Immature natural killer cell (primary cell): Measurements from ENCODE around the gene CYREN. TPM values are rescaled to one million over a fixed set of nuclear protein-coding genes. Genes with fewer than 3 reads are reported as not detected.
A peak's percentile ranks its signal among the peaks of the same experiment; 100 is the strongest.

Experiments
- DNase-seq, 3 donors: peaks; one replicate each; pipeline ENCODE4 v3.0.0; 2022; ENCODE audit warnings: mixed read lengths in 1 of 3
- H3K27ac Mint-ChIP-seq, 6 donors: one replicate each; pipeline ENCODE4 v1.8.0; 2020; ENCODE audit warnings: mixed read lengths in 6 of 6, mild to moderate bottlenecking in 5 of 6, inconsistent platforms in 4 of 6, moderate library complexity in 3 of 6
- H3K27me3 Mint-ChIP-seq, 3 donors: one replicate each; pipeline ENCODE4 v1.8.0; 2020 to 2021; ENCODE audit warnings: low read depth in 3 of 3, mild to moderate bottlenecking in 3 of 3, mixed read lengths in 3 of 3, moderate library complexity in 3 of 3, inconsistent platforms in 1 of 3
- H3K36me3 Mint-ChIP-seq, 3 donors: one replicate each; pipeline ENCODE4 v1.8.0; 2020; ENCODE audit warnings: mixed read lengths in 3 of 3, inconsistent platforms in 2 of 3, mild to moderate bottlenecking in 2 of 3
- H3K4me1 Mint-ChIP-seq, 2 donors: one replicate each; pipeline ENCODE4 v1.8.0; 2020; ENCODE audit warnings: inconsistent platforms in 2 of 2, mild to moderate bottlenecking in 2 of 2, mixed read lengths in 2 of 2, moderate library complexity in 1 of 2
- H3K4me3 Mint-ChIP-seq, 5 donors: one replicate each; pipeline ENCODE4 v1.8.0; 2020; ENCODE audit warnings: mild to moderate bottlenecking in 5 of 5, mixed read lengths in 5 of 5, inconsistent platforms in 3 of 5, moderate library complexity in 3 of 5
- H3K9me3 Mint-ChIP-seq, 6 donors: one replicate each; pipeline ENCODE4 v1.8.0; 2020; ENCODE audit warnings: mild to moderate bottlenecking in 6 of 6, mixed read lengths in 6 of 6, inconsistent platforms in 4 of 6, moderate library complexity in 3 of 6
- polyA plus RNA-seq, 3 donors: library from polyadenylated mRNA; unstranded; fragments of 300-500 nt; fragmentation: Illumina TruSeq; gene quantifications; one replicate each; pipeline ENCODE4 v1.2.3, GENCODE V29; 2021

Gene CYREN
- polyA plus RNA-seq, 3 donors from 2014 or later = 34.8 to 54.7 (median 53.1) TPM

DNA sequence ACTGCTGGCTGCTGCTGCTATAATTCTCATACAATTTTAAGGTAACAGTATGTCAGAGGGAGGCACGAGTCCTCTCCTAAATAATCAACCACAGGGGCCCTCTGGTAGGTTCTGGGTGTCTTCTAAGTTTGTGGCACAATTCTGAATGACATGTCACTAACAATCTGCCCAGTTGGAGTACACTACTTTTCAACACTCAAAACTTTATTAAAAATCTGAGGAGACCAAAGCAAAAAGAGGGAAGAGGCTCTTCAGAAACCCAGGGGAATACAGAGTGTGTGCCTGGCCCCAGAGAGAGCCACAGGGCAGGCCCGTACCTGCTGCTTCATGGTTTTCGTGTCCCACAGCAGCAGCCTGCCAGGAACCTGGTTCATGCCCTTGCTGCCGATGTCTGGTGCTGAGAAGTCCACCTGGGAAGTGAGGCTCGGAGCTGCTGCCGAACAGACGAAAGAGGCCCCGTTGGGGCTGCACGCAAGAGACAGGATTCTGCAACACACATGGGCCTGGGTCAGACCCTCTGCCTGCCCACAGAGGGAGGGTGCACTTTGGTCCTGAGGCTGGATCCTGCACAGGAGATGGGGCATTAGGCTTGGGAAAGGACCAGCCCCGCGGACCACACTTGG lies 22.5 kb upstream of the CYREN start:
- H3K27ac Mint-ChIP-seq = no peak overlapping the region
- H3K4me1 Mint-ChIP-seq = no peaks in the 10 kb centered on the region
- H3K9me3 Mint-ChIP-seq = no peaks in the 10 kb centered on the region
- H3K4me3 Mint-ChIP-seq = no peak overlapping the region
- DNase-seq = no peak
- no peaks in the 10 kb centered on the region for H3K27me3 Mint-ChIP-seq
- H3K36me3 Mint-ChIP-seq = peaks cover 41 to 68% (median 56%) of the 10 kb centered on the region in 3 donors

DNA sequence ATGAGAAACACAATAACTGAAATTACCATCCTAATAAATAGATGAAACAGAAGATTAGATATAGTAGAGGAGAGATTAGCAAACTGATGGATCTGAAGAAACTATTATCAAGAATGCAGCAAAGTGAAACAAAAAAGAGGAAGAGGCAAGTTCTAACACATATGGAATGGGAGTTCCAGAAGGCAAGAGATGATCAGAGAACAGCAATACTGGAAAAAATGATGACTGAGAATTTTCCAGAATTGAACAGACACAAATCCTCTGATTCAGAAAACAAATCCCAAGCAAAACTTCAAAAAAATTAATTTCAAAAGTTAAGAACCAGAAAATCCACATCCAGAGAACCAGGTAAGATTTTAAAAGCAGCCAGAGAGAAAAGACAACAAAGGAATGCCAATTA lies 20.2 kb upstream of the CYREN start:
- no peaks in the 10 kb centered on the region for H3K27me3 Mint-ChIP-seq
- peaks cover 47 to 65% (median 63%) of the 10 kb centered on the region in 3 donors for H3K36me3 Mint-ChIP-seq
- H3K27ac Mint-ChIP-seq = peak overlapping the region in 1 of 6 donors; percentile 47
- no peak for DNase-seq
- H3K9me3 Mint-ChIP-seq = no peaks in the 10 kb centered on the region
- H3K4me3 Mint-ChIP-seq = no peak overlapping the region
- H3K4me1 Mint-ChIP-seq = peaks cover 0 to 1% of the 10 kb centered on the region in 2 donors

DNA sequence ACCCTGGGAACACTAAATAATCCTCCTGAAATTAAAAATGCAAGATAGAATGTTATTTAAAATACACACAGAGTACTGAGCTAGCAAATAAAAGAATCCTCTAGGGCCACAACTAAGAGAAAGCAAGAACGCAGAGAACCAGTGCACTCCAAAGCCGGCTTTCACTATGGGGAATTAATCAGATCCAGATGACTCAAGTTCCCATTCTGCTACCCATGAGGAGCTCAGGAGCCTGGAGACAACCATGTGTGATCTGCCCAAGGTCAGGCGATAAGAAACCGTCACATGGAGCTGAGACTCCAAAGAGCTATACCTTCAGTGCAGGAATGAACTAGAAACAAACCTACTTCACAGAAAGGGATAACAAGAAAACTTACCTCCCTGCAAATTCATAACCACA lies 19.5 kb upstream of the CYREN start:
- Mint-ChIP-seq H3K9me3 (no peaks in the 10 kb centered on the region), H3K27ac (no peak overlapping the region), H3K27me3 (no peaks in the 10 kb centered on the region), H3K36me3 (peaks cover 42 to 66% (median 66%) of the 10 kb centered on the region in 3 donors), H3K4me3 (no peak overlapping the region), H3K4me1 (peaks cover 0 to 1% of the 10 kb centered on the region in 2 donors)
- no peak for DNase-seq

DNA sequence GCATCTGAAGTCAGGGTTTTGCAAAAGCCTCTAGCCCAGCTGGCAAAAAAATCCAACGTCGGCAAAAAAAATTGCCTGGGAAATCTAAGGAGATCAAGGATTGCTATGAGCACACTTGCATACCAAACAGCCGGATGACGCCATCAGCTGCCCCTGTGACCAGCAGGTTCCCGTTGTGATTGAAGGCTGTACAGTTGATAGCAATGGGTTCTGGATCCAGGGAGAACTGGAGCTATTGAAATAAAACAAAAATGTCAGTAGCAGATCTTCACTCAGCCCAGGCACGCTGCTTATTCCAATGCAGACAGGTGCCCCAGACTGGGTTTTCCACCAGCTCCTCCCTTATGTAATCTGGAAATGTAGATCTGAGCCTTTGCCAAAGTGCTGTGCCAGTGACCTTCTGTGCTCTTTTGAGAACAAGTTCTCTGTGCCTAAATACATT lies 18.7 kb upstream of the CYREN start:
- Mint-ChIP-seq H3K4me3 (no peak overlapping the region), H3K36me3 (peaks cover 41 to 68% (median 63%) of the 10 kb centered on the region in 3 donors), H3K9me3 (no peaks in the 10 kb centered on the region), H3K27ac (no peak overlapping the region), H3K4me1 (peaks cover 0 to 1% of the 10 kb centered on the region in 2 donors), H3K27me3 (no peaks in the 10 kb centered on the region)
- DNase-seq = no peak

DNA sequence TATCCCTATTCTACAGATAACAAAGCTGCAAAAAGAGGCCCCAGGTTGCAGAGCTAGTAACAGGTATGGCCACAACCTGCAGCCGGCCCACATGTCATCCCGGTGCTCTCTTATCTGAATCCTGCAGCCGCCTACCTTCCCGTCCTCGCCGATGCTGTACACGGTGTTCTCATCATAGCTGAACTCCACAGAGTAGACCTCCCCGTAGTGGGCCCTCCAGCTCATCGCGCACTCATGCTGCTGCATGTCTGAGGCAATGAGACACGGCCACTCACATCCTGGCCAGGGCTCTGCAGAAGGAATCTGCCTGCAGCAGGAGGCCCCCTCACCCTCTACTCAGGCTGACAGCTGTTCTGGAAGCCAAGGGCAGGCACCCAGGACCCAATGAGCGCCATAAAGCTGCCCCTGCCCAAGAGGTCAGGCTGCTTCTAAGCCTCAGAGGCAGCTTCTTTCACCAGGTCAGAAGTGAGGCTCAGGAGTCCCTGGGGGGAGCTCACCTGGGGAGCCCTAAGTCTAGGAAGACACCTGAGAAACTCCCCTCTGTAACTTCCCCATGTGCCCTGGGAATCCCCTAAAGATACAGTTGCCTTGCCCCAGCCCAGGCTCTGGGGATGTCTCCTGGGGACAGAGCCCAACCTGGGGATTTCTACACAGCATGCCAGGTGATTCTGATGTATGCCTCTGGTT lies 17.9 kb upstream of the CYREN start:
- H3K27me3 Mint-ChIP-seq = peaks cover 0 to 3% (median 0%) of the 10 kb centered on the region in 3 donors
- peaks cover 0 to 2% (median 0%) of the 10 kb centered on the region in 6 donors for H3K9me3 Mint-ChIP-seq
- DNase-seq = no peak
- peaks cover 49 to 68% (median 63%) of the 10 kb centered on the region in 3 donors for H3K36me3 Mint-ChIP-seq
- peaks cover 0 to 1% of the 10 kb centered on the region in 2 donors for H3K4me1 Mint-ChIP-seq
- no peak overlapping the region for H3K27ac Mint-ChIP-seq
- H3K4me3 Mint-ChIP-seq = no peak overlapping the region

DNA sequence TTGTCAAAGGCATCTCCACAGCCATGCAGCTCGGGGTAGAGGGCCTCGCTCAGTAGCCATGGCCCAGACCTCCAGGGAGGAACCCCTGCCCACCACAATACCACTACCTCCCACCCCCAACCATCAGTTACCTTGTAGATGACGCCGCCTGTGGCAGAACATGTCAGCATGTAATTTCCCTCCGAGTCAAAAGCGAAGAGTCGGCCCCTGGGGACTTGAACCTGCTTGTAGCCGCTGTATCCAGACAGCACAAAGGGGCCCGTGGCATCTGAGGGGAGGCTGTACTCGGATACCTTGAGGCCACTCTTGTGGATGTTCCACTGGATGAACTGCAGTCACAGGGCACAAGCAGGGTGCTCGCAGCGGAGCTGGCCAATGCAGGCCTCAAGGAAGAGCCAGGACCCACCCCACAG lies 16.3 kb upstream of the CYREN start:
- H3K4me1 Mint-ChIP-seq = peaks cover 0 to 1% of the 10 kb centered on the region in 2 donors
- H3K27ac Mint-ChIP-seq = peak overlapping the region in 1 of 6 donors; percentile 58
- no peak overlapping the region for H3K4me3 Mint-ChIP-seq
- H3K9me3 Mint-ChIP-seq = peaks cover 0 to 17% (median 10%) of the 10 kb centered on the region in 6 donors
- DNase-seq = no peak
- H3K36me3 Mint-ChIP-seq = peaks cover 49 to 68% (median 60%) of the 10 kb centered on the region in 3 donors
- H3K27me3 Mint-ChIP-seq = peaks cover 0 to 5% (median 3%) of the 10 kb centered on the region in 3 donors

DNA sequence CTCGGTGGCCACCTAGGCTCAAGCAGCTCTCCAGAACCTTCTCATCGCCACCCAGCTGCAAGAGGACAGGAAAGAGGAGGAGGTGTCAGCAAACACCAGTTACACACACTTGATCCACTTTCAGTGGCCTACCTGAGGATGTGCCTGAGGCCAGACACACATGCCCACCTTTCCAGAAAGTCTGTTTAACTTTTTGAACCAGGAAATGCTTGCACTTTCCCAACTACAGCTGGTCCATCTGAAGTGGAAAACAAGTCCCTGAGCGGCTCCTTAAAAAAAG lies 15.7 kb upstream of the CYREN start:
- peaks cover 0 to 1% of the 10 kb centered on the region in 2 donors for H3K4me1 Mint-ChIP-seq
- H3K36me3 Mint-ChIP-seq = peaks cover 51 to 70% (median 62%) of the 10 kb centered on the region in 3 donors
- H3K9me3 Mint-ChIP-seq = peaks cover 5 to 24% (median 16%) of the 10 kb centered on the region in 6 donors
- no peak overlapping the region for H3K27ac Mint-ChIP-seq
- H3K4me3 Mint-ChIP-seq = no peak overlapping the region
- no peak for DNase-seq
- H3K27me3 Mint-ChIP-seq = peaks cover 0 to 5% (median 3%) of the 10 kb centered on the region in 3 donors

DNA sequence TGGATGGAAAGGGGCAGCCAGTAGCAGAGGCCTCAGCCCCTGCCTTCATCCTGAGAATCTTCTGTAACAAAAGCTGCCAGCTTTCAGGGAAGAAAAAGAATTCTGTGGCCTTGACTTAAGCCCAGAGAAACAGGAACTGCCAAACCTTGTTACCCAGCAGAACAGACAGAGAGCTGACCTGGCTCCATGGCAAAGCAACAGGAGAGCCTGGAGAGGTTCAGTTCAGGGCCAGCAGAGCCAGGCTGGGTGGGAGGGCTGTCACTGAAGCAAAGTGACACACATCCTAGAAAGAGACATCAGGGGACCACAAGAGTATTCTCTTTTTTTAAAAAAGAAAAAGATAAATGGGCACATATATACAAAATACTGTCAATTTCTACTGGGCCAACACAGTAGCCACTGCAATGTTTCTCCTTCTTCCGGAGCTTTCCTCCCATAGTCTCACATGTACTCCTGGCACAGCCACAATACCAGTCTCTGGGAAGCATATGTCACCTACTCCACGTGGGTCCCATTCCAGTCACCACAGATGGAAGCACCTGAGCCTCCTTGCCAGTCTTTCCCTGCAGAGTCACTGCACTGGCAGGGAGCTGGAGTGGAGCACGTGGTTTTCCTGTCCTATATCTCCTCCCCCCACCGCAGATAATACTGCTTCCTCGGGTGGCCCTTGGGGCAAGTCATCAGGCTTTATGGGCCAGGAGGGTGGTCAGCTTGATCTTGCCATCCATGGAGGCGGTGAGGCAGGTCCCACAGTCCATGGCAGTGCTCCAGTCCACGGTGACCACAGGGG lies 15.2 kb upstream of the CYREN start:
- no peak for DNase-seq
- H3K9me3 Mint-ChIP-seq = peaks cover 7 to 29% (median 21%) of the 10 kb centered on the region in 6 donors
- peaks cover 0 to 5% (median 3%) of the 10 kb centered on the region in 3 donors for H3K27me3 Mint-ChIP-seq
- no peak overlapping the region for H3K27ac Mint-ChIP-seq
- no peak overlapping the region for H3K4me3 Mint-ChIP-seq
- peaks cover 49 to 69% (median 59%) of the 10 kb centered on the region in 3 donors for H3K36me3 Mint-ChIP-seq
- H3K4me1 Mint-ChIP-seq = peaks cover 0 to 1% of the 10 kb centered on the region in 2 donors

DNA sequence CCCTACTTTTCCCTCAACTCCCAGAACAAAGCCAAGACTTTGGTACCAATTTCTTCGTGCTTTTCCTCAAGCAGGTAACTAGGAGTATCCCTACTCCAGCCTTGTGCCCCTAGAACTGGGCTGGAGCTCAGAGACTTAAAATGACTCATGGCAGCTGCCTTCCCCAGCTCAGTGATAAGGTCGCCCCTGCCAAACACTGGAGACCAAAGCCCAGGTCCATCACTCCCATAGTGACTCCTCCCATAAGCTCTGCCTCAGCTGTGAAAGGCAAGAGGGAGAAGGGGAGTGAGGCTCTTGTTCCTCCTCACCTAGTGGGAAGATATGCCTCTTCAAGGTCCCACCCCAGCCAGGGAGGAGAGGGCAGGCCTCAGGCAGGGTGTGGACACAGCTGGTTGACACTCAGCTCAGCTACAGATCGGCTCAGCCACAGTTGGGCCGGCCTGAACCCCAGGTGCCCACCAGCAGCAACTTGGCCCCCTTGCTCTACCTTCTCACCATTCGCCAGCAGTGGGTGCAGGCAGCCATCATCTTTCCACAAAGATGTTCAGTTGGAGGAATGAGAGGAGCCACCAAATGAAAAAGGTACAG lies 13.8 kb upstream of the CYREN start:
- H3K36me3 Mint-ChIP-seq = peaks cover 47 to 62% (median 58%) of the 10 kb centered on the region in 3 donors
- peaks cover 0 to 7% (median 3%) of the 10 kb centered on the region in 3 donors for H3K27me3 Mint-ChIP-seq
- peaks cover 0 to 1% of the 10 kb centered on the region in 2 donors for H3K4me1 Mint-ChIP-seq
- H3K9me3 Mint-ChIP-seq = peaks cover 10 to 40% (median 30%) of the 10 kb centered on the region in 6 donors
- no peak overlapping the region for H3K27ac Mint-ChIP-seq
- DNase-seq = no peak
- no peak overlapping the region for H3K4me3 Mint-ChIP-seq

DNA sequence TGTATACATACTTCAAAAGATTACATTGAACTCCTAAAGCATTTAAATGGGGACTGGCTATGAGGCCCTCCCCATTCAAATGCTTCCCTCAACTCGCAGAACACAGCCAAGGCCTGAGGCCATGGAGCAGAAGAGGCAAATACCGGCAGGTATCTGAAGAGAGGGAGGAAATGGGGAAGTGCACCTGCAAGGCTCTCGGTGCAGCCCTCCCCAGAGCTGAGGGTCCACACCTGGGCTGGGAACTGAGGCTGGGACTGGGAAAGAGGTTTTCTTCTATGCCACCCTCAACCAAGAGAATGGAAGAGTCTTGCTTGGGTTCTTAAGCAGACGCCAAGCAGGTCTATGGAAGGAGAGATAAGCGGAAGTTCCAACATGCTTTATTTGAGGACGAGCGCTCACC lies 13.0 kb upstream of the CYREN start:
- Mint-ChIP-seq H3K36me3 (peaks cover 41 to 66% (median 61%) of the 10 kb centered on the region in 3 donors), H3K4me3 (no peak overlapping the region), H3K27me3 (peaks cover 0 to 7% (median 3%) of the 10 kb centered on the region in 3 donors), H3K4me1 (peaks cover 0 to 1% of the 10 kb centered on the region in 2 donors), H3K9me3 (peaks cover 10 to 45% (median 37%) of the 10 kb centered on the region in 6 donors), H3K27ac (no peak overlapping the region)
- DNase-seq = no peak

DNA sequence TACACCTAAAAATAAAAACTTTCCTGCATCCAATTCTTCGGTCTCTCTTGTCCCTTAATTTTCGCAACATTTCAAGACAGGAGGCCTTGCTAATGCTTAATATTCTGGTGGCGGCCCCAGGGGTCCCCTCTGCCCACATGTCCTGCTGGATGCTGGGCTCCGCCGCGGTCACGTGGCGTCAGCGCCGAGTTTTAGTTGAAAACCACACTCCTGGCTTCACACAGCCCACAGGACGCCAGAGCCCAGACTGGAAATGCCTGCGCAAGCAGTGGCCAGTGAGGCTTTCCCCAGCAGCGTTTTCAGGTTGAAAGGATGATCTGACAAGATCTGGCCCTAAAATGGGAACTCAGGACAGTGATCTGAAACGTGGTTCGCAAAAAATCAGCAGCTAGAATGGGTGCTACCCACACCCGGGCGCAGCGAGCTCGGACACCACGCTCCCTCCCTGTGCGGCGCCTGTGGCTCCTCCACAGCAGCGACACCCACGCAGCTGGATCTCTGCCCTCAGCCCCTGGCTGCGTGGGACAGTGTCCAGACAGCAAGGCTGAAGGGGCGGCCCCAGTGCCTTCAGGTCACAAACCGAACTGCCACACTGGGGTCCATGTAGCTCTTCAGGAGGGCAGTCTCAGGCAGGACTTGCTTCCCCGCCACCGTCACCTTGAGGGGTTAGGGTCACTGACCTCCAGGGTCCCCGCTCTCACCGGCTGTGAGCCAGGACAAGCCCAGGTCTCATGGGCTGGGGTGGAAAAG lies 11.6 kb upstream of the CYREN start:
- Mint-ChIP-seq H3K27ac (no peak overlapping the region), H3K36me3 (peaks cover 31 to 55% (median 51%) of the 10 kb centered on the region in 3 donors), H3K4me1 (peaks cover 0 to 1% of the 10 kb centered on the region in 2 donors), H3K27me3 (peaks cover 0 to 7% (median 3%) of the 10 kb centered on the region in 3 donors), H3K9me3 (peaks cover 10 to 45% (median 37%) of the 10 kb centered on the region in 6 donors), H3K4me3 (no peak overlapping the region)
- DNase-seq = no peak

DNA sequence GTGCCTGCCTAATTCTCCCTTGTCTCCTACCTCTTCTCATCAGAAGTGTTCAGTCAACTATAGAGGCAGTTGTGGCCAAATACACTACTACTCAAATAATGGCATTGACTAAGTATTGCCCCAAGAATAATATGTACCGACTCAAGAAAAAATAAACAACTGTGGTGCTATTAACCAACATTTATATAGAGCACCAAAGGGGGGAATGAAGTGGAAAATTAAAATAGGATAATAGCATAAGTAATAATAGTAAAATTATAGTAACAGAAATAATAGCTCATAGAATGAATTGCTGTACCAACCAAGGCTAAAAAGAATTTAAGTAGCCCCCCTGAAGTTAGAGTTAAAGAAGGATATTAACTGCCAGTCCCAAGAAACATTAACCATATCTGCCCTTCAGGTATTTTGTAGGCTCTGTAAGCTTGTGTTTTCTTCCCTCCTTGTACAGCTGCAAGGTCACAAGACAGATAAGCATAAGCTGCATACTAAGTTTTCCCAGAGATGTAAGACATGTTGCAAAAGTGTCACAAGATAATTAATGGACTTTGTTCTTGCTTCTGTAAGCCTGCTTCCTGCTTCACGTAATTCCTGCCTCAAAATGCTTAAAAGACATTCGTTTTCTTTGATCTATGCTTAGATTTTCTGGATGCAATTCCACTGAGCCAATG lies 10.9 kb upstream of the CYREN start:
- DNase-seq = no peak
- Mint-ChIP-seq H3K36me3 (peaks cover 31 to 55% (median 53%) of the 10 kb centered on the region in 3 donors), H3K27ac (no peak overlapping the region), H3K9me3 (peaks cover 10 to 45% (median 37%) of the 10 kb centered on the region in 6 donors), H3K4me3 (no peak overlapping the region), H3K4me1 (no peaks in the 10 kb centered on the region), H3K27me3 (peaks cover 0 to 7% (median 3%) of the 10 kb centered on the region in 3 donors)
